Activated T-helper 1 cell treated with Interleukin-2 at 50 U/mL for 16 hours (primary cell): ENCODE results near the gene CYP11A1.

ENCODE experiments used
- DNase-seq: peaks from one replicate; pipeline ENCODE4 v3.0.0-alpha.2; 2020; ENCODE audit warnings: low read depth

The CYP11A1 gene

GRCh38 chr15:74367296-74367854 is at the start of gene CYP11A1:
Gene CYP11A1, minus strand, starts transcription at chr15:74367646. Its CDS starts 61 bp downstream, at chr15:74367585.
- no peak for DNase-seq

- no peak for DNase-seq
Observed at GRCh38 chr15:74417225-74417624, 49.8 kb upstream of the CYP11A1 start.

- DNase-seq = no peak
Observed at GRCh38 chr15:74415966-74416916, 48.8 kb upstream of the CYP11A1 start.

GRCh38 chr15:74414603-74415338 is 47.3 kb upstream of the CYP11A1 start:
- no peak for DNase-seq

- DNase-seq = no peak
Observed at GRCh38 chr15:74414081-74414580, 46.7 kb upstream of the CYP11A1 start.

GRCh38 chr15:74413350-74414080 is 46.1 kb upstream of the CYP11A1 start:
- no peak for DNase-seq

GRCh38 chr15:74412159-74412558 is 44.7 kb upstream of the CYP11A1 start:
- no peak for DNase-seq

GRCh38 chr15:74411686-74412085 is 44.2 kb upstream of the CYP11A1 start:
- no peak for DNase-seq

GRCh38 chr15:74410502-74410901 is 43.1 kb upstream of the CYP11A1 start:
- DNase-seq = no peak

- no peak for DNase-seq
Observed at GRCh38 chr15:74409225-74409624, 41.8 kb upstream of the CYP11A1 start.

GRCh38 chr15:74408815-74409214 is 41.4 kb upstream of the CYP11A1 start:
- no peak for DNase-seq

GRCh38 chr15:74408385-74408784 is 40.9 kb upstream of the CYP11A1 start:
- DNase-seq = no peak

GRCh38 chr15:74406992-74407705 is 39.7 kb upstream of the CYP11A1 start:
- DNase-seq = no peak

GRCh38 chr15:74406517-74406916 is 39.1 kb upstream of the CYP11A1 start:
- no peak for DNase-seq

GRCh38 chr15:74405823-74406222 is 38.4 kb upstream of the CYP11A1 start:
- DNase-seq = no peak

- no peak for DNase-seq
Observed at GRCh38 chr15:74403991-74404563, 36.6 kb upstream of the CYP11A1 start.

GRCh38 chr15:74403588-74403919 is 36.1 kb upstream of the CYP11A1 start:
- DNase-seq = no peak

GRCh38 chr15:74402873-74403587 is 35.6 kb upstream of the CYP11A1 start:
- peak; percentile 32 for DNase-seq

- DNase-seq = no peak
Observed at GRCh38 chr15:74402337-74402841, 34.9 kb upstream of the CYP11A1 start.
